Measurements from ENCODE around the gene BCR.

GRCh38 chr22:23206915-23207314 lies 26.6 kb downstream of the BCR start:
- no peak for TF ChIP-seq CTCF (IDR thresholded peaks at IDR 0.05)
- no peak for TF ChIP-seq POLR2A (IDR thresholded peaks at IDR 0.05)
